ENCODE data around the gene PTPRA. TPM values are rescaled to one million over a fixed set of nuclear protein-coding genes. Genes with fewer than 3 reads are reported as not detected.

PTPRA gene
- total and polyA plus RNA-seq, 2 of the 8 experiments (the other 6 are each of a cell fraction or from before 2014, with no cell fraction given): 47.7 to 51.3 TPM

GRCh38 chr20:2871661-2872458, 1.4 kb upstream of the PTPRA start:
- peak overlapping the region; percentile 94 for H2AFZ ChIP-seq (ENCODE audit: low read length)
- TF ChIP-seq POLR2A (IDR thresholded peaks at IDR 0.05; ENCODE audit: control extremely low read depth in 1 of 2, low read depth in 2 of 2, low read length in 2 of 2): no peak
- TF ChIP-seq CBX8 (IDR thresholded peaks at IDR 0.05; ENCODE audit: borderline replicate concordance, low read depth, low read length): no peak
- no peak for TF ChIP-seq GABPA (IDR thresholded peaks at IDR 0.05; ENCODE audit: borderline replicate concordance, insufficient read depth, low read length)
- TF ChIP-seq ATF2 (IDR thresholded peaks at IDR 0.05; ENCODE audit: low read length): no peak
- TF ChIP-seq BACH1 (IDR thresholded peaks at IDR 0.05; ENCODE audit: low read length): no peak
- no peak for TF ChIP-seq PHF8 (conservative IDR thresholded peaks at IDR 0.05; ENCODE audit: low read depth, low read length)
- H3K56ac ChIP-seq (replicated peaks; ENCODE audit: insufficient read length, low read depth, low read length): no peak overlapping the region
- H2BK5ac ChIP-seq (ENCODE audit: low read depth, low read length): no peak overlapping the region
- H4K91ac ChIP-seq (replicated peaks; ENCODE audit: insufficient read length, low read length): no peak overlapping the region
- H4K5ac ChIP-seq (ENCODE audit: insufficient read length, low read depth, low read length): no peak overlapping the region
- FAIRE-seq (no peak), DNase-seq (ENCODE audit: low read depth in 1 of 2, low spot score in 2 of 2) (peak in 1 of 2 experiments; percentile 52)
- H3K36me3 ChIP-seq (ENCODE audit: control insufficient read depth in 2 of 4, insufficient read depth in 4 of 4, low read length in 3 of 4): 0 out of 8 replicates have a peak, but pooled peaks cover 0 to 3% (median 0%) of the 10 kb centered on the region in 4 experiments
- H2AK5ac ChIP-seq (ENCODE audit: low read depth, low read length): no peak overlapping the region
- ChIA-PET CTCF (ENCODE audit: partially characterized antibody) (no interaction called here), POLR2A (ENCODE audit: partially characterized antibody) (interaction anchor here (0.6 to 2.3 kb wide), 10 partner anchors 11 to 208 kb away, joined by 3 to 12 read pairs (median 4); partner anchors contain the start of gene IDH3B)
- H3K79me2 ChIP-seq (ENCODE audit: control insufficient read depth in 1 of 2, insufficient read depth in 2 of 2, low read length in 2 of 2): peaks cover 0 to 31% of the 10 kb centered on the region in 2 experiments; a peak in 3 of 4 replicates
- peaks cover 0 to 7% (median 4%) of the 10 kb centered on the region in 4 experiments; a peak in 6 of 7 replicates for H3K4me1 ChIP-seq (replicated peaks in 1 of 4; ENCODE audit: control insufficient read depth in 3 of 4, insufficient read depth in 4 of 4, low read length in 3 of 4)
- no peak overlapping the region for H3K23ac ChIP-seq (ENCODE audit: insufficient read length)
- WGBS, 2 experiments (ENCODE audit: extremely low coverage in 1 of 2, insufficient coverage in 1 of 2, insufficient read length in 1 of 2, insufficient replicate concordance in 2 of 2, low coverage in 1 of 2, low lambda C conversion rate in 2 of 2, missing lambda C conversion rate in 1 of 2): 32% methylated on average over 26 of the region's 34 CpGs; no CpG with 5 or more reads in 1 of the 2 experiments
- H3K79me1 ChIP-seq (ENCODE audit: low read depth, low read length): 0 out of 2 replicates have a peak, but pooled peaks cover 4% of the 10 kb centered on the region
- no peak overlapping the region for H3K4ac ChIP-seq (replicated peaks; ENCODE audit: insufficient read length, low read depth, low read length)
- H3K14ac ChIP-seq (ENCODE audit: insufficient read length): no peak overlapping the region
- H2BK12ac ChIP-seq (ENCODE audit: low read depth, low read length): peak overlapping the region; percentile 4; the same call in 1 of the 2 replicates
- peaks cover 0 to 24% (median 14%) of the 10 kb centered on the region in 4 experiments; a peak in 5 of 7 replicates for H3K27me3 ChIP-seq (replicated peaks in 1 of 4; ENCODE audit: control insufficient read depth in 3 of 4, extremely low read depth in 1 of 4, insufficient read depth in 3 of 4, low read length in 3 of 4)
- H4K20me1 ChIP-seq (replicated peaks in 1 of 2; ENCODE audit: control insufficient read depth in 1 of 2, insufficient read depth in 2 of 2, low read length in 2 of 2): peaks cover 3 to 8% of the 10 kb centered on the region in 2 experiments
- H3K23me2 ChIP-seq (ENCODE audit: low read depth, low read length): peaks cover 12% of the 10 kb centered on the region
- no peak overlapping the region for H3K27ac ChIP-seq (ENCODE audit: low read depth, low read length)
- peak overlapping the region; percentile 73; the same call in 1 of the 2 replicates for H4K8ac ChIP-seq (ENCODE audit: extremely low read depth, insufficient read depth, low read length)
- H3K18ac ChIP-seq (ENCODE audit: extremely low read depth, low read length): peak overlapping the region; percentile 49
- no peak overlapping the region for H2BK20ac ChIP-seq (ENCODE audit: low read length)
- H3K4me2 ChIP-seq (ENCODE audit: insufficient read depth in 1 of 2, low read depth in 2 of 2, low read length in 2 of 2): peak overlapping the region; percentile 65 to 96
- H3K9ac ChIP-seq (replicated peaks in 1 of 4; ENCODE audit: extremely low read depth in 1 of 4, low read depth in 3 of 4, low read length in 3 of 4): peak overlapping the region in 2 of 4 experiments; percentile 26 to 76; a peak in 2 of 7 replicates
- H3K4me3 ChIP-seq (ENCODE audit: extremely low read depth in 1 of 4, insufficient read depth in 2 of 4, low read depth in 3 of 4, low read length in 4 of 4): peak overlapping the region; percentile 70 to 82 (median 78)
- no peak overlapping the region for H2BK15ac ChIP-seq (ENCODE audit: low read length)
- H2BK120ac ChIP-seq (replicated peaks; ENCODE audit: low read depth, low read length): peak overlapping the region; percentile 70
- no peaks in the 10 kb centered on the region for H3K9me3 ChIP-seq (ENCODE audit: insufficient read depth in 2 of 2, low read depth in 1 of 2, low read length in 1 of 2)
